HG03139 (cell line): ENCODE measurements around the gene AWAT2.
A peak's percentile ranks its signal among the peaks of the same experiment; 100 is the strongest.

Experiments
- ATAC-seq: cut with Tn5 transposase; IDR thresholded peaks from one replicate; pipeline ENCODE4 v1.9.1; 2021; ENCODE audit not compliant: unreplicated experiment

Gene AWAT2

DNA sequence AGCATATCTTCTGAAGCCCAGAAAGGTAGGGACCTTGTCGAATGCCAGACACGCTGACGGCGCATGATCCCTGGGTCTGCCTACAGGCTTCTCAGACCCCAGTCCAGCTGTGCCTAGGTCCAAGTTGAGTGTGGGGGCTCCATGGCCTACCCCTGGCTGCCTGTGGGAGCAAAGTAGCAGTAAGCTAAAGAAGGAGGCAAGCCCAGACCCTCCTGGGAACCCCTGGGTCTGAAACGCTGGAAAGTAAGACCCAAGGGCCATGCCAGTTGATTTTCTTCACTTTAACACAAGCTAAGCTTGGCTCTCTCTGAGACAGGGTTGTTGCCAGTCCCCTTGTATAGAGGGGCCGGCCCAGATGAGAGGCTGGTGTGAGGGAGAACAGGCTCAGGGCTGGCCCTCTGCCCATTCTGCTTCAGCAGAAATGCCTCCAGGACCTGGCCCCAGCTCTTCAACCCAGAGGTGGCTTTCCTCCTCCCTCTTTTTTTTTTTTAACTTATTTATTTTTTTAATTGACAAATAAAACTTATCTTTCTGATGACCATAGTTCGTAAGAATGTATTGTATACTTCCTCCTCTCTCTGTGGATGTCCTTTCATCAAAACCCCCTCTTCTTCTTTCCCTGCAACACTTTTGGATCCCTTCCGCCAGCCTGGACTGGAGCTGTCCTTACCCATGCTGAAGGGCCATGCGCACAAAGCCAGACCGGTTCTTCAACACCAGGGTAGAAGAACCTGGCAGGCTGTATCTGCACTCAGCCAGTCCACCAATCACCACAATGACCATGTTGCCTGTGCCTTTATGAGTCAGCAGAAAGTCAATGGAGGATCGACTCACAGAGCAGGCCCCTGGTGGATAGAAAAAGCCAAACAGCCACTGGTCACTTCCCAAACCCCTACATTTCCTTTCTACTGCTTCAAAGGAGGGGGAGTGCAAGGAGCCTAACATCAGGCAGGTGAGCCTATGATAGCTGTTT lies 7.1 kb downstream of the AWAT2 start:
- ATAC-seq, result no peak

GRCh38 chrX:70041993-70042392 lies 7.7 kb downstream of the AWAT2 start:
- ATAC-seq, result no peak

- no peak for ATAC-seq
Observed at GRCh38 chrX:70039758-70040157, 10.0 kb downstream of the AWAT2 start.

DNA sequence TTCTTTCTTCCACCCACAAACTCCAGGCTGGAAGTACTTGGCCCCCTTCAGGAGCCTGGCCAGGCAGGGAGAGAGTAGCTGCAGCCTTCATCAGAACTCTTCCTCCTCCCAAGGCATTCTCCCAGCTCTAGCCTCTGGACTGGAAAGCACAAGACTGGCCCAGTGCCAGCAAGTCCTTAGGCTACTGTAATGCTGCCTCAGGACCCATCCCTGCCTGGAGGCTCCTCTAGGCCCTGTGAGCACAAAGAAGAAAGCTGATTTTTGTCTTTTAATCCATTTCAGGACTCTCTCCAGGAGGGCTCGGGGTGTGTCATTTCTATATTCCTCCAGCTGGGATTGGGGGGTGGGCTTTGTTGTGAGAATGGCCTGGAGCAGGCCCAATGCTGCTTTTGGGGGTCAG lies 10.8 kb downstream of the AWAT2 start:
- ATAC-seq, result no peak

DNA sequence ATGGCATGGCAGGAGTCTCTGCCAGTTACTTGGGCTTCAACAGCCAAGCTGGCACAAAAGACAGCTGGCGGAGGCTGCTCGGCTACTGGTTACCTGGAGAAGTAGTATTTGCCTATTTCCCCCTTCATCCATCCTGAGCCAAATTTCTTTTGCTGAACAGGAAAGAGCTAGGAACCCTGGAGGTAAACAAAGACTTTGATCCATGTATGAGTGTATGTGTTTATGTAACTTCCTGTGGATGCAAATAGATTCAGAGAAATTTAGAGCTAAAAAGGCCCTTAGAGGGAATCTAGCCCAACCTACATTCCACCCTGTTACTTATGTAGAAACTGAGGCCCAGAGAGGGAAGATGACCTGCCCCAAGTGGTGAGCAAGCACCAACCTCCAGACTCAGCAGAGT lies 11.2 kb downstream of the AWAT2 start:
- ATAC-seq, result no peak

DNA sequence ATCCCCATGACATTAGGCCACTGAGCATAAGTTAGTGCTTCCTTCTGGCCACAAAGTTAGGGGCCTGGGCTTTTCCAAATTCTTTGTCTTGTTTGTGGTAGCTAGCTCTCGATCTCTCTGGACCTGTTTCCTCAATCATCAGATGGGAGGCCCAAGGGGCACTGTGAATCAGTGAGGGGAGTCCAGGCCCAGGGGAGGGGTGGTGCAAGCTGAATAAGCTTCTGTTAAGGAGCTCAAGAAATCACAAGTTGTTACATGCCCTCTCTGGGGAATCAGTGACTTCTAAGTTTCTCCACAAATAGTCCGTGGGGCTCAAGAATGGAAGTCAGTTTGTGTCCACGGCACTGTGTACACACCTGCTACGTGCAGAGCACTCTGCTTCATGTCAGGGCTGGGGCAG lies 15.1 kb downstream of the AWAT2 start:
- ATAC-seq, result no peak

DNA sequence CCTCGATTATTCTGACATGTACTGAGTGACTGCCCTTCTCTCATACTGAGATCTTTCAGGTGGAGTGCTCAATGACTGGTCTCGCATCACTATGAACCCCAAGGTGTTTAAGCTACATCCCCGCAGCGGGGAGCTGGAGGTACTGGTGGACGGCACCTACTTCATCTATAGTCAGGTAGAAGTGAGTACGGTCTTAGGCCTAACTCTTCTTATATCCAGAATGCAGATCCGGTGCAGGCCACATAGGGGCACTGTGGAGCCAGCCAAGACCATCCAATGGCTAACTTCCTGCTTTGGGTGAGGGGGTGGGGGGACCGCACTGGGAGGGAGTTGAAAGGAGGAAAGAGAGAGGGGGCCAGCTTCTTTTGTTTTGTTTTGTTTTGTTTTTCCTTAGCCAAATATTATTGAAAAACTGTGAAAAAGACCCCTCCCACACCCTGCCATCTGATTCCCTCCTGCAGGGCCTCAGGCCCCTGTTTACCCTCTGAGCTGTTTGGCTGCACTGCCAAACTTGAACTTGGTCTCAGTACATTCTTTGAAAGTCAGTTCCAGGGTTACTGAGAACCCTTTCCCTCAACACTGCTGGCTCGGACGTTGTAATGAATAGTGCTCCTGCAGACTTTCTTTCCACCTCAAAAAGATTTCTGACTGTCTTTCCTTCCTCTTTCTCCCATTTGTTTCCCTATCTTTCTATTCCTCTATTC lies 16.2 kb downstream of the AWAT2 start:
- ATAC-seq, result peak; percentile 69

DNA sequence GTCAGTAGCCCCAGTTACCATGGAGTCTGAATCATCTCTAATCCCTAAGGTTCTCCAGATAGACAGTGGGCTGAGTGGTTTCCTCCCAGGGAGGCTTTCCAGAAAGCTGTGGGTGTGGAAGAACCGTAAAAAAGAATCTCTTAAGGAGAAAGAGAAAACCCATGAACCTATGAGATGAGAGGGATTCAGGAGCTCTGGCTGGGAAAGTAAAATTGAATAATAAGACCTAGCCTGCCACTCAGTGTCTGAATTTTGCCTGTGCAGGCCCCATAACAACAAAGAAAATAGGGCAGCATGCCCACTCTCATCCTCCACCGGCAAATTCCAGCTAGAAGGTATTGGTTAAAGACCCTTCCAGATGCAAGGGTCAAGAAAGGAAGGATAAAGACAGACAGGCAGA lies 16.9 kb downstream of the AWAT2 start:
- ATAC-seq, result no peak

- peak; percentile 53 for ATAC-seq
Observed at GRCh38 chrX:70030301-70030767, 19.4 kb downstream of the AWAT2 start.

- no peak for ATAC-seq
Observed at GRCh38 chrX:70029863-70030262, 19.9 kb downstream of the AWAT2 start.

DNA sequence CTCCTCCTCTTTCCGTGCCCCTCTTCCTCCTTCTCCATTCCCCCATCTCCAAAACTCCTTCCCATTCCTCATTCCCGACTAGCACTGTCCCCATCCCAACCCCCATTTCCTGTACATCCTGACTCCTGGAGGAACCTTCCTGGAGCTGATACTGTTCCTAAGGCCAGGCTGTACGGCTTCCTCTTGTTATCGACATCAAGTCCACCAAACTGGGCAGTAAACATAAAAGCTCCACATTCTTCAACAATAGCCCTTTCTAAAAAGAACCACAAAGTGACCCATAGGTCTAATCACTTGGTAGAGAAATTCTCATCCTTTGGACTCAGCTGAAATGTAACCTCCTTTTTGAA lies 22.9 kb downstream of the AWAT2 start:
- ATAC-seq, result no peak

GRCh38 chrX:70026112-70026850 lies 23.5 kb downstream of the AWAT2 start:
- ATAC-seq, result no peak

DNA sequence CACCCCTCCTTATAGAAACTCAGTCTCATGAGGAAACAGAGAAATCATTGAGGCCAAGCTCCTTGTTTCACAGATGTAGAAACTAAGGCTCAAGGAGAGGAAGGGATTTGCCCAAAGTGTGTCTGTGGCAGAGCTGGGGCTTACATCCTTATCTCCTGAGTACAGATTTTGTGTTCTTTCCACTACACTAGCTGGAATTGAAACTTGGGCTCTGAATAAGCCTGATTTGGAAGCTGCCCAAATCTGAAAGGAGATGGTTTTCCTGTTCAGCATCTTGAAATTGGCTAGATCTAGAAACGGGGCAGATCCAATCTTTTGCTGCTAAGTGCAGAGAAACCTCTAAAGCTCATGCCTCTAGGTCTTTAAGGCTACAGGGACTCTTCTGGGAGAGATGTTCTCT lies 24.3 kb downstream of the AWAT2 start:
- no peak for ATAC-seq

- no peak for ATAC-seq
Observed at GRCh38 chrX:70022616-70023015, 27.1 kb downstream of the AWAT2 start.

DNA sequence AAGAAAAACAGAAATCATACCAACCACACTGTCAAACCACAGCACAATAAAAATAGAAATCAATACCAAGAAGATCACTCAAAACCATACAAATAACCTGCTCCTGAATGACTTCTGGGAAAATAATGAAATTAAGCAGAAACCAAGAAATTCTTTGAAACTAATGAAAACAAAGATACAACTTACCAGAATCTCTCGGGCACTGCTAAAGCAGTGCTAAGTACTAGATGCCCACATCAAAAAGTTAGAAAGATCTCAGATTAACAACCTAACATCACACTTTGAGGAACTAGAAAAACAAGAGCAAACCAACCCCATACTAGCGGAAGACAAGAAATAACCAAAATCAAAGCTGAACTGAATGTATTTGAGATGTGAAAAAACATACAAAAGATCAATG lies 33.2 kb downstream of the AWAT2 start:
- ATAC-seq, result no peak

DNA sequence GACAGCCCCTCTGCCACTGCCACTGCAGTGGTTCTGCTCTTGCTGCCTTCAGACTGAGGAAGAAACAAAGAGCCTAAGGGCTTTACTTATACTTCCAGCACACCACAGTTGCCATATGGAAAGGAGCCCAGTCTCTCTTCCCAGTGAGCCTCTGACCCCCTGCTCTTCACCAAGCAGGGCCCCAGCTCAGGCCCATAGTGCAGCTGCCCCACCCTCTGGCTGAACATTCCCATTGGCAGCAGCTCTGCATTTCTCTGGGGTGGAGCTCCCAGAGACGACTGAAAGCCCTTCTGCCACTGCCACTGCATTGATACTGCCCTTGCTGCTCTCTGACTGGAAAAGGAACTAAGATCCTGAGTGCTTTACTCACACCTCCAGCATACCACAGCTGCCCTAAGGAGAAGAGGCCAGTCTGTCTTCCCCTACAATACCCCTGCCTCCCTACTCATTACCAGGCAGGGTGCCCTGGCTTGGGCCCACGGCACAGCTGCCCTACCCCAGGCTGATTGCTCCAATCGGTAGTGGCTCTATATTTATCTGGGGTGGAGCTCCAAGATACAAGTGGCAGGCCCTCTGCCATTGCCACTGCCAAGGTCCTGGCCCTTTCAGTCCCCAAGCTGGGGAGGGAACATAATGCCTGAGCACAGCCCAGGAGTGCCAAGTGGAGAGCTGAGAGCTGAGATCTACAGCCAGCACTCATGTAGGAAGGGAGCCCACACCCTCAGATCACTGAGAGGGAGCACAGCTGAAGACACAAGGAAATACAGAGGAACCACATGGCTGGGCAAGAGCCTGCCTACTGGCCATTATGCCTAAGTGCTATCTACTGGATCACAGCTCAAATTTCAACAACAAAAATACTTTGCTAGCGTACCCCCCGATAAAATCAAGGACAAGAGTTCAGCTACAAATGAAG lies 36.0 kb downstream of the AWAT2 start:
- ATAC-seq, result no peak

- ATAC-seq, result no peak
Observed at GRCh38 chrX:70012756-70013155, 37.0 kb downstream of the AWAT2 start.

- ATAC-seq, result no peak
Observed at GRCh38 chrX:70009970-70010369, 39.8 kb downstream of the AWAT2 start.

DNA sequence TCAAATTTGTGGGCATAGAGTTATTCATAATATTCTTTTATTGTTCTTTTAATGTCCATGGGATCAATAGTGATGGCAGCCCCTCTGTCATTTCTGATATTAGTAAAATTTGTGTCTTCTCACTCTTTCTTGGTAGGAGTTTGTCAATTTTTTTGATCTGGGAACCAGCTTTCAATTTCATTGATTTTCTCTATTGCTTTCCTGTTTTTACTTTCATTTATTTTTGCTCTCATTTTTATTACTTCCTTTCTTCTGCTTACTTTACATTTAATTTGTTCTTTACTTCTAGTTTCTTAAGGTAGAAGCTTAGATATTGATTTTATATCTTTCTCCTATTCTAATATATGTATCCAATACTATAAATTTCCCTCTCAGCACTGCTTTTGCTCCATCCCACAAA lies 40.7 kb downstream of the AWAT2 start:
- ATAC-seq, result no peak

DNA sequence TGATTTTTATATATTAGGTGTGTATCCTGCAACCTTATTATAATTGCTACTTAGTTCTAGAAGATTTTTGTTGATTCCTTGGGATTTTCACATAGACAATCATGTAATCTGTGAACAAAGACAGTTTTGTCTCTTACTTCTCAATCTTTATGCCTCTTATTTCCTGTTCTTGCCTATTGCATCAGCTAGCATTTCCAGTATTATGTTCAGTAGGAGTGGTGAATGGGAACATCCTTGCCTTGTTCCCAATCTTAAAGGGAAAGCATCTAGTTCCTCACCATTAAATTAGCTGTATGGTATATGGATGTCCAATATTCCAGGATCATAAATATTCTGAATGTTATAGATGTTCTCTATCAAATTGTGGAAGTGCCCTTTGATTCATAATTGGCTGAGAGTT lies 41.8 kb downstream of the AWAT2 start:
- no peak for ATAC-seq
